ENCODE data around the gene NIM1K.
"Not testable (repeated sequence)": the region's sequence is repeated elsewhere in the genome, so short reads cannot be mapped to it uniquely, and the experiment has no call there.

GRCh38 chr5:43262269-43262668 lies 70.2 kb downstream of the NIM1K start:
- not testable (repeated sequence) for TF ChIP-seq CTCF, POLR2A (IDR thresholded peaks at IDR 0.05)

Data from testis (tissue), 2 donors.